Fibroblast of pulmonary artery (primary cell): ENCODE measurements around the gene PAPSS2.

Source experiments
- DNase-seq: peaks from one replicate; pipeline ENCODE4 v3.0.0-alpha.2; 2010; ENCODE audit warnings: low read depth
- H3K4me3 ChIP-seq: replicated peaks from 2 replicates; pipeline ENCODE4 v1.5.1; 2011; ENCODE audit warnings: low read depth, mild to moderate bottlenecking, control low read depth, low read length, moderate library complexity
- CTCF ChIP-seq: IDR thresholded peaks from 2 replicates; pipeline ENCODE4 v1.5.1; 2011; ENCODE audit warnings: mild to moderate bottlenecking, control low read depth, low read length, inconsistent platforms; ENCODE audit errors: missing control alignments

Gene PAPSS2

DNA sequence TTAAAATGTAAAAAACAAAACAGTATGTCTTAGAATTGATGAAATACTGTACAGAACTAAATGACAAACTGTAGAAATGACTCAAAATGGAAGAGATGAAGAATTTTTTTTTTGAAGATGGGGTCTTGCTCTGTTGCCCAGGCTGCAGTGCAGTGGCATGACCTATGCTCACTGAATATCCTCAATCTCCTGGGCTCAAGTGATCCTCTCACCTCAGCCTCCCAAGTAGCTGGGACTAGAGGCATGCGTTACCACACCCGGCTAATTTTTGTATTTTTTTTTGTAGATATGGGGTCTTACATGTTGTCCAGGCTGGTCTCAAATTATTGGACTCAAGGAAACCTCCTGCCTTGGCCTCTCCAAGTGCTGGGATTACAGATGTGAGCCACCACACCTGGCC is 121.9 kb downstream of the PAPSS2 start:
- TF ChIP-seq CTCF: no peak
- no peak for DNase-seq
- no peak overlapping the region for H3K4me3 ChIP-seq

DNA sequence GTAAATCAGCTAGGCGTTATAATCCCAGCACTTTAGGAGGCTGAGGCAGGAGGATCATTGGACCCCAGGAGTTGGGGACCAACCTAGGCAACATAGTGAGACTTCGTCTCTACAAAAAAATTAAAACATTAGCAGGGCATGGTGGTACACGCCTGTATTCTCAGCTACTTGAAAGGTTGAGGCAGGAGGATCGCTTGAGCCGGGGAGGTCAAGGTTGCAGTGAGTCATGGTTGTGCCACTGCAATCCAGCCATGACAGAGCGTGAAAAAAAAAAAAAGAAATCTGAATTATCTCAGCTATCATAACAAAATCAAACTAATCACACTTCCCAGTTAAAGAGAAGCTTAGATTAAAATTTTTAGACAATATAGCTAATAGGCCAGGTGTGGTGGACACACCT is 123.0 kb downstream of the PAPSS2 start:
- no peak for TF ChIP-seq CTCF
- no peak for DNase-seq
- H3K4me3 ChIP-seq: no peak overlapping the region

DNA sequence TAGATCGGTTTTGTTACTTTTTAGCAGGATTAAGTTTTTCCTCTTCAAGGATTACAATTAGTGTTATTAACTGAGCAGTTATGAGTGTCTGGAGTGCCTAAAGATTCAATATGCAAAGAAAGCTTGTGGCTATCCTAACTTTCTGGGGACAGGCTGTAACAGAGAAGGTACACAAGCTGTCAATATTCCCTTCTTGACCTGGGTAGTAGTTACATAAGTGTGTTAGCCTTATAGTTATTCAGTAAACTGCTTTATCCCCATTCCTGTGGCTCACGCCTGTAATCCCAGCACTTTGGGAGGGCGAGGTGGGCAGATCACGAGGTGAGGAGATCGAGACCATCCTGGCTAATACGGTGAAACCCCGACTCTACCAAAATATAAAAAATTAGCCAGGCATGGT is 126.7 kb downstream of the PAPSS2 start:
- DNase-seq: no peak

GRCh38 chr10:87790185-87790584 is 130.5 kb downstream of the PAPSS2 start:
- no peak for DNase-seq
- TF ChIP-seq CTCF: no peak
- no peak overlapping the region for H3K4me3 ChIP-seq

More for the DNA sequence above, 126.7 kb downstream of the PAPSS2 start:
- no peak for TF ChIP-seq CTCF
- no peak overlapping the region for H3K4me3 ChIP-seq

DNA sequence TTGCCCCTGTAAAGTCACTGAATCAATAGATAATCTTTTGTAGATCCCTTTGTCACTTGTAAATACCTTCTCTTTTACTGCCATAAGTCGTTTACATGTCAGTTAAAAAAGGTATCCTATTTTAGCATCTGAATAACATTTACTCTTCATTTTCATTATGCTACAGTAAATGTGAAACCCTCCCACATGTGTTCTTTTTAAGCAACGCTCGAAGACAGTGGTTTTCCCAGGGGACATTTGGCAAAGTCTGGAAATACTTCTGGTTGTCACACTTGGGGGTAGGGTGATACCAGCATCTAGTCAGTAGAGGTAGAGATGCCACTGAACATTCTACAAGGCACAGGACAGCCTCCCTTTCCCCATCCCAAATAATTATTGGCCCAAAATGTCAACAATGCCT is 134.6 kb downstream of the PAPSS2 start:
- no peak for DNase-seq
- H3K4me3 ChIP-seq: no peak overlapping the region
- no peak for TF ChIP-seq CTCF
